GM12872 (cell line): ENCODE measurements around the gene KCNMB4.

ENCODE experiments used
- TF ChIP-seq, protein P1 (sequence below): IDR thresholded peaks from 3 replicates; pipeline ENCODE4 v1.5.1; 2011; ENCODE audit warnings: low read depth, mild to moderate bottlenecking, low read length, moderate library complexity; ENCODE audit not compliant: insufficient read depth

KCNMB4 gene, protein sequence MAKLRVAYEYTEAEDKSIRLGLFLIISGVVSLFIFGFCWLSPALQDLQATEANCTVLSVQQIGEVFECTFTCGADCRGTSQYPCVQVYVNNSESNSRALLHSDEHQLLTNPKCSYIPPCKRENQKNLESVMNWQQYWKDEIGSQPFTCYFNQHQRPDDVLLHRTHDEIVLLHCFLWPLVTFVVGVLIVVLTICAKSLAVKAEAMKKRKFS

GRCh38 chr12:70365648-70366518 is at the start of gene KCNMB4:
KCNMB4 (plus strand) TSS chr12:70366290; CDS start chr12:70366735, 445 bp downstream.
- TF ChIP-seq, protein P1, sequence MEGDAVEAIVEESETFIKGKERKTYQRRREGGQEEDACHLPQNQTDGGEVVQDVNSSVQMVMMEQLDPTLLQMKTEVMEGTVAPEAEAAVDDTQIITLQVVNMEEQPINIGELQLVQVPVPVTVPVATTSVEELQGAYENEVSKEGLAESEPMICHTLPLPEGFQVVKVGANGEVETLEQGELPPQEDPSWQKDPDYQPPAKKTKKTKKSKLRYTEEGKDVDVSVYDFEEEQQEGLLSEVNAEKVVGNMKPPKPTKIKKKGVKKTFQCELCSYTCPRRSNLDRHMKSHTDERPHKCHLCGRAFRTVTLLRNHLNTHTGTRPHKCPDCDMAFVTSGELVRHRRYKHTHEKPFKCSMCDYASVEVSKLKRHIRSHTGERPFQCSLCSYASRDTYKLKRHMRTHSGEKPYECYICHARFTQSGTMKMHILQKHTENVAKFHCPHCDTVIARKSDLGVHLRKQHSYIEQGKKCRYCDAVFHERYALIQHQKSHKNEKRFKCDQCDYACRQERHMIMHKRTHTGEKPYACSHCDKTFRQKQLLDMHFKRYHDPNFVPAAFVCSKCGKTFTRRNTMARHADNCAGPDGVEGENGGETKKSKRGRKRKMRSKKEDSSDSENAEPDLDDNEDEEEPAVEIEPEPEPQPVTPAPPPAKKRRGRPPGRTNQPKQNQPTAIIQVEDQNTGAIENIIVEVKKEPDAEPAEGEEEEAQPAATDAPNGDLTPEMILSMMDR: no peak

DNA sequence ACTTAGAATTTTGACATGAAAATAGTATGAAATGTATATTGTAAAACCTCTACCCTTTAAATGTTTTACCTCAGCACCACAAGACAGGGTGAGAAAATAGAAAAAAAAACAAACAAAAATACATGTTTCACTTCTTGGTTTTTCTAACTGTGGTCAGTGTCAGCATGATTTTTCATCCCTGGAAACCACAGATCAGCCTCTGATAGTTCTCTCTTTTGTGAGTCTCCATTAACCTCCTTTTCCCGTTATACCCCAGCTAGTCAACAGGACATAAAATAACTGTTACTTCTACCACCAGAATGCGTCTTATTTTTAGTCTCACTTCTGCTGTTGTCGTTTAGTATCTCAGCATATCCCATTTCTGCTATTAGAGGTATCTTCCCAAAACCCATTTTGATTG is 48.3 kb upstream of the KCNMB4 start:
- TF ChIP-seq, protein P1: no peak

DNA sequence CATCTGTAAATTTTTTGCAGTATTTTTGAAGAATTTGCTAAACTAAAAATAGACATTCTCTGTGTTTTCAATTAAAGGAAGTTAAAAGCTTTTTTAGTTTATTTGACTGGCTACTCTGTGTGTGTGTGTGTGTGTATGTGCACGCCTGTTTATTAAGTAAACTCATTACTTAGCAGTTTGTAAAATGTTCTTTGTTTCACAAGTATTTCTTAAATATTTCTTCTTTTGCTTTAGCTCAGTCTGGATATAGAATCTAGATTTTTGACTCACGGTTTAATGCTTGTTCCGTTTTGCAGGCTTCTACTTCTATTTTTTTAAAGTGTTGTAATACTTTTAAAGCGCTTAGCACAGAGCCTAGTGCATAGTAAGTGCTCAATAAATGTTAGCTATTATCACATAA is 46.5 kb upstream of the KCNMB4 start:
- TF ChIP-seq, protein P1: no peak

DNA sequence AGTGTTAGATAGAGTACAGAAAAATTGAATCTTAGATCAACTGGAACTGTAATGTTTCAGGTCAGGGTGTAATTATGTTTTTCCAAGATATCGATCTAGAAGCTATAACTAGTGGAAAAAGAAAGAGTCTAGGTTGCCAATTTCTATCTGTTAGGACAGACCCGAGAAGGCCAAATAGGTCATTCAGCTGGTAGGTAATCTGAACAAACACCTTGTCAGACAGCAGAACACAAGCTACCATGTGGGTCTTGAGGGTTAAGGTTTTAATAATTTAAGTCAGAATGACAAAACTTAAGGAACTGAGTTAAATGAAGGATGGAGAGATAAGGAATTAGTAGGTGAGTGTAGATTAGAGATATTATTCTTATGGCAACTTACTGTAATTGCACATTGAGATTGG is 44.9 kb upstream of the KCNMB4 start:
- TF ChIP-seq, protein P1: no peak

DNA sequence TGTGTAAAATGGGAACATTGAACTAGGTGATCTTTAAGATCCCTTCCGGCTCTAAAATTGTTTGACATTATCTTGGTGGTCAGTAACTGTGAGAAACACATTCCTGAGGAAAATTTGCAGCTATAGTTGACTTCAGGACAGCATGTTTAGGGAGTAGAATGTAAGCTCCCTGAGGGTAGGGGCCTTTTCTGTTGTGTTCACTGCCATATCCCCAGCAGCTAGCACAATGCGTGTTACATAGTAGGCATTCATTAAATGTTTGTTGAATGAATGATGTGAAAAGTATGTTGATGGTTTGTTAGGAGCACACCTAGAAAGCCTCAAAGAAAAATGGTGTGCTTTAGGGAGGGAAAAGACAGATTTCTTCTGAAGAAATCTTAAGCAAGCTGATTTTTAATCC is 38.5 kb upstream of the KCNMB4 start:
- TF ChIP-seq, protein P1: no peak

DNA sequence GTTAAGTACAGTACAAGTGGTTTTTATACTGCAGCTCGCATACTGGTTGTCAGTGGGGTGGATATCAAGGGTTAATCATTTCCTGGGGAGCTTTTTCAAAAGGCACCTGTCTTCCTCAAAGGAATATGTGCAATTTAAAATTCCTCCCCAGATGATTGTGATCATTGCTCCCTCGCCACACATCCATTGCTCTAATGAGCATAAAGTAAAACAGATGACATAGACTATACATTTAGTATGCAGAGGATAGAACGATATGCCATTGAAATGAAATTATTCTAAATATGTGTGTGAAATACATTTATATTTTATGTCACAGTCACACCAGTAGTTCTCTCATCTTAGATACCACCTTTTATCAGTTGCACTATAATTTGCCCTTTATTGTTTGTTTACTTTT is 36.4 kb upstream of the KCNMB4 start:
- TF ChIP-seq, protein P1: no peak

GRCh38 chr12:70330158-70330557 is 35.9 kb upstream of the KCNMB4 start:
- TF ChIP-seq, protein P1: no peak
